Caco-2 (cell line): ENCODE results near the gene KRI1. TPM values are rescaled to one million over a fixed set of nuclear protein-coding genes. Genes with fewer than 3 reads are reported as not detected.

Experiments used
- BruUV-seq: library from RNA; stranded (reverse); fragments of 400-500 nt; replicated peaks from 2 replicates; lab custom pipeline; 2021; lab: Mats Ljungman, UMichigan
- CTCF ChIA-PET: fragments of 300-600 bp; sonication (Branson Sonifier 250); formaldehyde crosslinking; loops from one replicate; lab custom pipeline; 2022; ENCODE audit warnings: antibody characterized with exemption; lab: Charles Lee
- POLR2A ChIA-PET: fragments of 300-600 bp; sonication (Branson Sonifier 250); formaldehyde crosslinking; loops from one replicate; lab custom pipeline; 2022; ENCODE audit warnings: antibody characterized with exemption; lab: Charles Lee
- DNase-seq, 2 experiments: peaks; one replicate each; pipeline versions ENCODE4 v3.0.0 to v3.0.0-alpha.2; 2020 to 2022
- H3K27me3 ChIP-seq: replicated peaks from 2 replicates; pipeline ENCODE4 v1.6.0; 2011; ENCODE audit warnings: low read length; ENCODE audit not compliant: control insufficient read depth, insufficient read depth
- H3K36me3 ChIP-seq: 2 replicates; pipeline ENCODE4 v1.5.1; 2011; ENCODE audit warnings: low read length; ENCODE audit not compliant: control insufficient read depth, insufficient read depth
- H3K4me1 ChIP-seq: fragments of 250-450 bp; sonication (Bioruptor Pico); 2 replicates; pipeline ENCODE4 v1.5.1; 2020; ENCODE audit warnings: mild to moderate bottlenecking
- H3K4me3 ChIP-seq: 2 replicates; pipeline ENCODE4 v1.5.1; 2011; ENCODE audit warnings: low read depth, mild to moderate bottlenecking, control low read depth, low read length
- H3K9me3 ChIP-seq: fragments of 250-450 bp; sonication (Bioruptor Pico); 2 replicates; pipeline ENCODE4 v1.5.1; 2020; ENCODE audit warnings: mild to moderate bottlenecking, moderate library complexity
- H3K27ac Mint-ChIP-seq: one replicate; pipeline ENCODE4 v1.8.0; 2022; ENCODE audit warnings: mixed read lengths; ENCODE audit not compliant: unreplicated experiment
- H3K27me3 Mint-ChIP-seq: one replicate; pipeline ENCODE4 v1.8.0; 2022; ENCODE audit warnings: mixed read lengths; ENCODE audit not compliant: insufficient read depth, unreplicated experiment
- H3K36me3 Mint-ChIP-seq: one replicate; pipeline ENCODE4 v1.8.0; 2022; ENCODE audit warnings: mild to moderate bottlenecking, mixed read lengths; ENCODE audit not compliant: insufficient read depth, unreplicated experiment
- H3K4me1 Mint-ChIP-seq: one replicate; pipeline ENCODE4 v1.8.0; 2022; ENCODE audit warnings: low read depth, mixed read lengths; ENCODE audit not compliant: unreplicated experiment
- H3K4me3 Mint-ChIP-seq: one replicate; pipeline ENCODE4 v1.8.0; 2022; ENCODE audit warnings: mild to moderate bottlenecking, moderate library complexity, mixed read lengths; ENCODE audit not compliant: unreplicated experiment
- H3K9me3 Mint-ChIP-seq: one replicate; pipeline ENCODE4 v1.8.0; 2022; ENCODE audit warnings: mixed read lengths; ENCODE audit not compliant: unreplicated experiment
- CTCF ChIP-seq, 2 experiments: fragments of 200-600 bp in 1 of 2; IDR thresholded peaks; 1 replicate in 1 of 2; 2 replicates in 1 of 2; pipeline versions ENCODE4 v1.5.1 to v1.8.0; 2011 to 2022; ENCODE audit warnings: antibody characterized with exemption in 1 of 2, control low read depth in 1 of 2, inconsistent platforms in 1 of 2, low read depth in 1 of 2, low read length in 1 of 2, mild to moderate bottlenecking in 1 of 2, moderate library complexity in 1 of 2; ENCODE audit not compliant: insufficient read depth in 1 of 2, severe bottlenecking in 1 of 2, unreplicated experiment in 1 of 2
- intact Hi-C: fragments of 100-400 bp; cut with micrococcal nuclease; formaldehyde crosslinking; loops from one replicate; pipeline ENCODE4 v1.10.0; 2022; ENCODE audit not compliant: unreplicated experiment
- total RNA-seq: library from RNA; stranded (reverse); gene quantifications from 2 replicates; pipeline ENCODE4 v1.2.3, GENCODE V29; 2022

Gene KRI1
- total RNA-seq, 1 experiment from 2014 or later: 27.0 TPM

DNA sequence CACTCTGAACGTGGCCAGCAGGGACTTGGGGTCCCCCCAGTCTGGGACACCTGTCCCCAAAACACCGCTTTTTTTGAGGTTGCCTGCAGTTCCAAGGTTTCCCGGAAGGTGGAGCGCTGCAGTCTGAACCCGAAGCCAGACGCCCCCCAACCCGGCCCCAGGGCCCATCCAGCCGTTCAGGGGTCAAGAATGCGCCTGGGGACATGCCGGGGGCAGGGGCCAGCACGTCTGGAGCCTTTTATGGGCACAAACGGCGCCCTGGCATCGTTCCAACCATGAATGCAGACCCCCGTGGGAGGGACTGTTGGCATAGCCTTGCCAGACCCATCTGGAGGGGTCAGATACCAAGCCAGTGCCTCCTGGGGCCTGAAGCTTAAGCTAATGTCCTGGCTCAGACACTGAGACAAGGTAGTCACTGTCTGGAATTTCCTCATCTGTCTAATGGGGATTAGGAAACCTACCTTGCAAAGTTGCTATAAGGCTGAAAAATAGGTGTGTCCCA, 55.5 kb downstream of the KRI1 start:
- H3K4me1 Mint-ChIP-seq: no peaks in the 10 kb centered on the region
- no TSS peak for BruUV-seq
- H3K27ac Mint-ChIP-seq: no peak overlapping the region
- no peaks in the 10 kb centered on the region for H3K27me3 Mint-ChIP-seq
- peak; percentile 78 for TF ChIP-seq CTCF (IDR thresholded peaks at IDR 0.05; ENCODE audit: insufficient read depth in 1 of 2, low read depth in 1 of 2, low read length in 1 of 2, severe bottlenecking in 1 of 2, unreplicated experiment in 1 of 2)
- no peaks in the 10 kb centered on the region for H3K36me3 ChIP-seq
- H3K27me3 ChIP-seq: no peaks in the 10 kb centered on the region
- H3K4me3 Mint-ChIP-seq: no peak overlapping the region
- H3K36me3 Mint-ChIP-seq: no peaks in the 10 kb centered on the region
- CTCF ChIA-PET: interaction anchor here (0.6 to 1.0 kb wide), 4 partner anchors 13 to 207 kb away, joined by 3 to 7 read pairs (median 4); no protein-coding TSS in a partner anchor
- H3K9me3 Mint-ChIP-seq: no peaks in the 10 kb centered on the region
- intact Hi-C loops: no loop called here
- POLR2A ChIA-PET: no interaction called here
- H3K9me3 ChIP-seq: no peaks in the 10 kb centered on the region
- peak in 1 of 2 experiments; percentile 62 for DNase-seq
- no peak overlapping the region for H3K4me3 ChIP-seq
- peaks cover 7% of the 10 kb centered on the region; the same call in 1 of the 2 replicates for H3K4me1 ChIP-seq

- no peaks in the 10 kb centered on the region for H3K36me3 ChIP-seq
- intact Hi-C loops: no loop called here
- Mint-ChIP-seq H3K27ac (no peak overlapping the region), H3K27me3 (no peaks in the 10 kb centered on the region), H3K4me3 (no peak overlapping the region), H3K4me1 (no peaks in the 10 kb centered on the region), H3K9me3 (no peaks in the 10 kb centered on the region), H3K36me3 (peaks cover 1% of the 10 kb centered on the region)
- no peak overlapping the region for H3K4me3 ChIP-seq
- no peaks in the 10 kb centered on the region for H3K27me3 ChIP-seq
- POLR2A ChIA-PET: no interaction called here
- TF ChIP-seq CTCF (IDR thresholded peaks at IDR 0.05; ENCODE audit: insufficient read depth in 1 of 2, low read depth in 1 of 2, low read length in 1 of 2, severe bottlenecking in 1 of 2, unreplicated experiment in 1 of 2): no peak
- DNase-seq: no peak
- CTCF ChIA-PET: interaction anchor here (0.5 to 0.7 kb wide), 2 partner anchors 15 to 56 kb away, joined by 3 read pairs; no protein-coding TSS in a partner anchor
- no TSS peak for BruUV-seq
- no peaks in the 10 kb centered on the region for H3K9me3 ChIP-seq
- H3K4me1 ChIP-seq: peaks cover 7% of the 10 kb centered on the region; the same call in 1 of the 2 replicates
Observed at GRCh38 chr19:10508707-10509106, 57.1 kb downstream of the KRI1 start.

GRCh38 chr19:10508036-10508435, 57.8 kb downstream of the KRI1 start:
- no peak for DNase-seq
- H3K4me3 Mint-ChIP-seq: no peak overlapping the region
- no peaks in the 10 kb centered on the region for H3K4me1 Mint-ChIP-seq
- CTCF ChIA-PET: interaction anchor here (0.5 to 1.1 kb wide), 2 partner anchors 15 to 191 kb away, joined by 3 read pairs; no protein-coding TSS in a partner anchor
- H3K4me3 ChIP-seq: no peak overlapping the region
- H3K27ac Mint-ChIP-seq: no peak overlapping the region
- no peaks in the 10 kb centered on the region for H3K9me3 ChIP-seq
- POLR2A ChIA-PET: no interaction called here
- H3K4me1 ChIP-seq: peaks cover 7% of the 10 kb centered on the region; the same call in 1 of the 2 replicates
- no peaks in the 10 kb centered on the region for H3K27me3 Mint-ChIP-seq
- BruUV-seq: no TSS peak
- H3K36me3 ChIP-seq: no peaks in the 10 kb centered on the region
- no peaks in the 10 kb centered on the region for H3K27me3 ChIP-seq
- H3K9me3 Mint-ChIP-seq: no peaks in the 10 kb centered on the region
- intact Hi-C loops: no loop called here
- peaks cover 7% of the 10 kb centered on the region for H3K36me3 Mint-ChIP-seq
- TF ChIP-seq CTCF (IDR thresholded peaks at IDR 0.05; ENCODE audit: insufficient read depth in 1 of 2, low read depth in 1 of 2, low read length in 1 of 2, severe bottlenecking in 1 of 2, unreplicated experiment in 1 of 2): no peak
